H7 (cell line): ENCODE measurements around the gene FNDC1. TPM values are rescaled to one million over a fixed set of nuclear protein-coding genes. Genes with fewer than 3 reads are reported as not detected.
A peak's percentile ranks its signal among the peaks of the same experiment; 100 is the strongest.

Source experiments
- DNase-seq: peaks from one replicate; pipeline ENCODE4 v3.0.0; 2012
- H3K27me3 ChIP-seq: 2 replicates; pipeline ENCODE4 v1.6.0; 2011; ENCODE audit warnings: mild to moderate bottlenecking, low read length; ENCODE audit not compliant: control insufficient read depth, insufficient read depth
- H3K36me3 ChIP-seq: replicated peaks from 2 replicates; pipeline ENCODE4 v1.5.1; 2011; ENCODE audit warnings: low read length; ENCODE audit not compliant: control insufficient read depth, insufficient read depth
- H3K4me3 ChIP-seq: 2 replicates; pipeline ENCODE4 v1.5.1; 2011; ENCODE audit warnings: low read depth, mild to moderate bottlenecking, control low read depth, low read length, moderate library complexity; ENCODE audit not compliant: insufficient read depth
- total RNA-seq: library from RNA; depleted of rRNA; stranded (reverse); fragments of >200 nt; shearing (Covaris generic); gene quantifications from 2 replicates; pipeline ENCODE4 v1.2.3, GENCODE V29; 2014

FNDC1 gene
- total RNA-seq, 1 experiment from 2014 or later, result not detected

GRCh38 chr6:159170999-159171712 is 2.0 kb downstream of the FNDC1 start:
- H3K4me3 ChIP-seq, result no peak overlapping the region
- H3K27me3 ChIP-seq, result peaks cover 76% of the 10 kb centered on the region
- H3K36me3 ChIP-seq, result no peaks in the 10 kb centered on the region
- DNase-seq, result no peak

DNA sequence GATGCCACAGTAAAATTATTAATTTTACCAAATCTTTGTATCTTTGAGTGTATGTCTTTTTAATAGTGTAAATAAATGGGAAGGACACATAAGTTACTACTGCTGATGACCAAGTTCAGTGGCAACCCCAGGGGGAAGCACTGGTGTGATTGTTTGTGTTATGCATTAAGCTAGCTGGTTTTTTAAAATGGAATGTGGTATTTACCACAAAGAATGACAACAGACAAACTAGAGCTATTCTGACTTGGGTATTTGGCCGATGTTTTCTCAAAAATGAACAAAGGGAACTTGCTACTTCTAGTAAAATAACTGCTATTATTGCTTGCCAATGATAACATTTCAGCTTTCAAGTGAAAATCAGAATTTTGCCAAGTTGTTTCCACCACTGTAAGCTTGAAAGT is 2.9 kb downstream of the FNDC1 start:
- H3K4me3 ChIP-seq, result no peak overlapping the region
- H3K27me3 ChIP-seq, result peaks cover 67% of the 10 kb centered on the region
- DNase-seq, result no peak
- H3K36me3 ChIP-seq, result no peaks in the 10 kb centered on the region

- DNase-seq, result peak; percentile 89
- Histone ChIP-seq H3K36me3 (no peaks in the 10 kb centered on the region), H3K27me3 (peaks cover 46% of the 10 kb centered on the region), H3K4me3 (no peak overlapping the region)
Observed at GRCh38 chr6:159174263-159174969, 5.2 kb downstream of the FNDC1 start.

DNA sequence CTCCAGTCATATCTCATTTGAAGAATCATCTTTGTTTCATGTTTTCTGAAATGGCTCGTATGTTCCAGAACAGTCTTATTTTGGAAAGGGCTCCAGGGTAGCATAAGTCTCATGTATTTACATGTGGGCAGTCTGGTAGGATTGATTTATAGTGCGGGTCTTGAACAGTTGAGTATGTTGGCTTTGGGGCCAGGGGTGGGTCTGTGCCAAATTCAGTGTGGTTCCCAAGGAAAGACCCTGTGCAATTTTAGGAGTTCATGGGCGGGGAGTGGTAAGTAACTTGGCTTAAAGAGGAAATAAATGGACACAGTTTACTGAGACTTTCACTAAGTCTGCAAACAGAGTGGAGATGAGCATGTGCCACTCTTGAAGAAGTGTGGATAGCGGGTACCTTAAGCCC is 7.7 kb downstream of the FNDC1 start:
- peaks cover 21% of the 10 kb centered on the region for H3K27me3 ChIP-seq
- DNase-seq, result no peak
- H3K36me3 ChIP-seq, result no peaks in the 10 kb centered on the region
- H3K4me3 ChIP-seq, result no peak overlapping the region

- no peak for DNase-seq
- Histone ChIP-seq H3K4me3 (no peak overlapping the region), H3K27me3 (peaks cover 6% of the 10 kb centered on the region), H3K36me3 (no peaks in the 10 kb centered on the region)
Observed at GRCh38 chr6:159178847-159179246, 9.6 kb downstream of the FNDC1 start.

DNA sequence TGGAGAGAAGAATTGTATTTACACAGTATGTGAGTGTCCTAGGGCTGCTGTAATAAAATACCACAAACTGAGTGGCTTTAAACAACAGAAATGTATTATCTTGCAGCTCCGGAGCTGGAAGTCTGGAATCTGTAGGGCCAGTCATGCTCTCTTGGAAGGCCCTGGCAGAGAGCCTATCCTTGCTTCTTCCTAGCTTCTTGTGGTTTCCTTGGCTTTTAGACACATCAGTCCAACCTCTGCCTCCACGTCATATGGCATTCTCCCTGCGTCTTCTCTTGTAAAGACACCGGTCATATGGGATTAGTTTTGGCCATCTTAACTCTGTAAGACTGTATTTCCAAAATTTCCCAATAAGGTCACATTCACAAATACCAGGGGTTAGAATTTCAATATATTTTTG is 10.8 kb downstream of the FNDC1 start:
- Histone ChIP-seq H3K36me3 (no peaks in the 10 kb centered on the region), H3K27me3 (no peaks in the 10 kb centered on the region; the same call in 1 of the 2 replicates), H3K4me3 (no peak overlapping the region)
- no peak for DNase-seq

DNA sequence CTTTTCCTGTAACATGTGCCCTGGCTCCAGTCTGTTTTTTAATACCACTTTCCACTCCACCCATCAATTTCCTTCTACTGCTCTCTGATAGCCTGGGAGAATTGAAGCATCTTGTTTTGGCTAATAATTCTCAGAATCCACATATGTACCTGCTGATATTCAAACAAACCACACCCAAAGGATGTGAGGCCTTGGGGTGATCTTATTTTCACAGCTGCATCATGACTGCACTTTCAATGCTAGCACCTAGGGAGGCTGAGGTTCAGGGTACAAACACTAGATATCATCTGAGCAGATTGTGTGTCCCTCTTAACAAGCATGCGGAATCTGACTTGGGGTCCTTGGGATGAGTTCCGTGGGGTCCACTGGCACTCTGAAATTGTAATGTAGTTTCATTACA is 12.7 kb downstream of the FNDC1 start:
- Histone ChIP-seq H3K36me3 (no peaks in the 10 kb centered on the region), H3K27me3 (no peaks in the 10 kb centered on the region), H3K4me3 (no peak overlapping the region)
- DNase-seq, result no peak

DNA sequence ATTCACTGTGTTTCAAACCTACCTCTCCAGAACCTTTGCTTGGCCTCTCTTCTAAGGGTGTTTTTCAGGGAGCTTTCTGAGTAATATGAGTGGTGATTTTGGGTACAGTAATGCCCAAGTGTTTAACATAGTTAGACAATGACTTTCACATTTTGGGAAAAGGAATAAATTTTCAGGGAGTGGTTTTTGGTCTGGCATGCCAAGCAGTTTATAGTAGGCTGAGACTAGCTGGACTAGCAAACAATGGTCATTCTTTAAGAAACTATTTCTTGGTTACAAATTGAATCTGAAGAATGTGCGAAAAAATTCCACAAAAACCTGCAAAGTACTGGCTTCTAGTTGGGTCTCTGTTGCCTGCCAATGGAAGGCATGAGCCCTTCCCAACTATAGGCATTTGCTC is 15.4 kb downstream of the FNDC1 start:
- Histone ChIP-seq H3K4me3 (no peak overlapping the region), H3K27me3 (no peaks in the 10 kb centered on the region), H3K36me3 (no peaks in the 10 kb centered on the region)
- no peak for DNase-seq

DNA sequence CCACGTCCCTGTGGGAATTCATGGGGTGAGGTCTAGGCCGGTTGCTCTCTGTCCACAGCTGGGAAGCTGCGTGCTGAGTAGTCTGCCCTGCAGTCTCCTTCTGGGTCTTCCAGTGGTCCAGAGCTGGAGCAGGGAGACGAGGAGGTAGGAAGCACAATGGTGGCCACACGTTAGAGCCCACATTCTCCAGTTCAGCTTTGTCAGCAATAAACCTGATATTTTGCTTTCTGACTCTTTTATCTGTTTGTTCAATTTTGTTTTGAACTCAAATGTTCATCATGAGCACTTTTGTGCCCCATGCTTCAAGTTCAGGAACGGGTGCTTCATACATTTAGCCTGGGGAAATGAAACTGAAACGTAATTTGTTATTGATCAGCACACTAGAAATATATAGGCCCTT is 21.3 kb downstream of the FNDC1 start:
- Histone ChIP-seq H3K27me3 (no peaks in the 10 kb centered on the region), H3K4me3 (no peak overlapping the region), H3K36me3 (no peaks in the 10 kb centered on the region)
- no peak for DNase-seq

- DNase-seq, result no peak
- Histone ChIP-seq H3K4me3 (no peak overlapping the region), H3K36me3 (no peaks in the 10 kb centered on the region), H3K27me3 (no peaks in the 10 kb centered on the region)
Observed at GRCh38 chr6:159193923-159194322, 24.7 kb downstream of the FNDC1 start.

GRCh38 chr6:159194421-159194820 is 25.2 kb downstream of the FNDC1 start:
- H3K36me3 ChIP-seq, result no peaks in the 10 kb centered on the region
- DNase-seq, result no peak
- no peaks in the 10 kb centered on the region for H3K27me3 ChIP-seq
- H3K4me3 ChIP-seq, result no peak overlapping the region

- DNase-seq, result no peak
- no peaks in the 10 kb centered on the region for H3K36me3 ChIP-seq
- no peaks in the 10 kb centered on the region; the same call in 1 of the 2 replicates for H3K27me3 ChIP-seq
- H3K4me3 ChIP-seq, result no peak overlapping the region
Observed at GRCh38 chr6:159196430-159196975, 27.3 kb downstream of the FNDC1 start.

GRCh38 chr6:159197251-159197650 is 28.1 kb downstream of the FNDC1 start:
- H3K27me3 ChIP-seq, result no peaks in the 10 kb centered on the region; the same call in 1 of the 2 replicates
- DNase-seq, result no peak
- H3K36me3 ChIP-seq, result no peaks in the 10 kb centered on the region
- no peak overlapping the region for H3K4me3 ChIP-seq

GRCh38 chr6:159201336-159201735 is 32.1 kb downstream of the FNDC1 start:
- H3K27me3 ChIP-seq, result no peaks in the 10 kb centered on the region; the same call in 1 of the 2 replicates
- no peak overlapping the region for H3K4me3 ChIP-seq
- H3K36me3 ChIP-seq, result no peaks in the 10 kb centered on the region
- no peak for DNase-seq
